COR-L47 (cell line): ENCODE data around the gene GTPBP8.
"Not testable (repeated sequence)": the region's sequence is repeated elsewhere in the genome, so short reads cannot be mapped to it uniquely, and the experiment has no call there.

Experiments
- DNase-seq: peaks from one replicate; lab custom pipeline; 2025; lab: John Stamatoyannopoulos, UW

GTPBP8 gene

DNA sequence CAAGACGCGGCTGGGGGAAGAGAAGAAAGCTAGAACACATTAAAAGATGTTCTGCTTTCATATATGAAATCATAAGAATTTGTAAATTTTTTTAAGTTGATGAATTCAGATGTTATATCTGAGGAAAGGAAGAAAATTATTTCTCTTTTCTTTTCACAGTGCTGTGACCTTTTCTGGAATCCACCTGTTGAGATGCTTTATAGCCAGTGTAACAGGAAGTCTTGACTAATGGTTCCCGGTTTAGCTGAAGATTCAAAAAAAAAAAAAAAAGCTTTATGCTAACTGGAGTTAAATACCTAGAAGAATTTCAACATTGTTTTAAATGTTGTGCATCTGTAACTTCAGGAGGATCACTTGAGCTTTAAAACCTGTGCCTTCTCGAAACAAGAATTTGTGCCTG is 9.9 kb downstream of the GTPBP8 start:
- no peak for DNase-seq

- DNase-seq, result no peak
Observed at GRCh38 chr3:113002037-113002436, 11.3 kb downstream of the GTPBP8 start.

- no peak for DNase-seq
Observed at GRCh38 chr3:113002679-113003078, 11.9 kb downstream of the GTPBP8 start.

- DNase-seq, result no peak
Observed at GRCh38 chr3:113005611-113006010, 14.8 kb downstream of the GTPBP8 start.

GRCh38 chr3:113006359-113007056 is 15.7 kb downstream of the GTPBP8 start:
- no peak for DNase-seq

DNA sequence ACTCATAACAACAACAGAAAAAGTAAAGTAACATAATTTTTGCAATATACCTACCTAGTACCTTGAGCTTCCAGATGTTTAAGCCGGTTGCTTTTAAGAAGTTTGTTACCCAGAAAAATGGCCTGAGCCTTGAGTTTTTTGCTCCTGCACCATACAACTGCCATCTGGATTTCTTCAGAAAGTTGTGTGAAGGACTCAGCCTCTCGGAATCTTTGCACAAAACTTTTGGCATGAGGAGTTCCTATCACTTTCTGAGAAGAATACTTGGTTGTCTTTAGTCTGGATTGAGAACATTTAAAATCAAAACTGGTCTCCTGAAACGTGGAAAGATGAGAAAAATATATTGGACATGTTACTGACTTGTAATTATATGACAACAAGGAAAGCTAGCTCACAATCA is 17.3 kb downstream of the GTPBP8 start:
- DNase-seq, result no peak

DNA sequence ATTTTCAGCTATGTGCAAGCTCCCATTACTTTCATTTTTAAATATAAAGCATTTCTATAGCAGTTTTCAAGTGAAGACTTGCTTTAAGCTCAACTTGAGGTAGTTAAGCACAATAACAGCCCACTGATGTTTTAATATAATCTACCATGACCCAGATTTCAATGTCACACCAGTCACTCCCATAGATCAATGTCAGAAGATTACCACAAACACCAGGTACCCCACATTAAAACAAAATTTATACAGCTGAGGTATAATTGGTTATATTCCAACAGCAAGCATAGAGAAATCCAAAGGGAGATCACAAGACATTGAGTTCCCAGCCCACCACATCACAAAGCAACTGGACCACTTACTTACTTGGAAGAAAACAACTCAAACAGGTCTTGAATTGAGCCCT is 22.8 kb downstream of the GTPBP8 start:
- DNase-seq, result no peak

GRCh38 chr3:113018536-113019181 is 27.9 kb downstream of the GTPBP8 start:
- DNase-seq, result peak; percentile 19

- peak; percentile 97 for DNase-seq
Observed at GRCh38 chr3:113019182-113020137, 28.7 kb downstream of the GTPBP8 start.

GRCh38 chr3:113021471-113021870 is 30.7 kb downstream of the GTPBP8 start:
- DNase-seq, result no peak

GRCh38 chr3:113034011-113034410 is 43.2 kb downstream of the GTPBP8 start:
- DNase-seq, result no peak

- DNase-seq, result peak; percentile 43
Observed at GRCh38 chr3:113035387-113035982, 44.7 kb downstream of the GTPBP8 start.

DNA sequence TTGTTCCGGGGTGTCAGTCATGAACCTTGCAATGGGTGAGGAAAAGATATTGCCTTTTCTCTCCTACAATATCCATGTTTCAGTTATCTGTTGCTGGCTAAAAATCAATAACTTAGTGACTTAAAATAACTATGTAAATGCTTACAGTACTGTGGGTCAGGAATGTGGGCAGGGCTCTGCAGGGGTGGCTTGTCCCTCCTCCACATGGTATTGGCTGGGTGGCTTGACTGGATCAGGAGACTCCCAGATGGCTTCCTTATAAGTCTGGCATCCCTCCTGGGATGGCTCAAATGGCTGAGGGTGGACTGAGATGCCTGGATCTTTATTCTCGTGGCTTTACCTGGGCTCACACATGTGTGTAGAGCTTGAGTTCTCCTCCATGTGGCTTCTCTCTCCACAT is 47.5 kb downstream of the GTPBP8 start:
- no peak for DNase-seq

GRCh38 chr3:113039546-113039945 is 48.8 kb downstream of the GTPBP8 start:
- no peak for DNase-seq

GRCh38 chr3:113040231-113040630 is 49.4 kb downstream of the GTPBP8 start:
- no peak for DNase-seq

GRCh38 chr3:113043686-113044085 is 52.9 kb downstream of the GTPBP8 start:
- no peak for DNase-seq

GRCh38 chr3:113046186-113046965 is 55.6 kb downstream of the GTPBP8 start:
- not testable (repeated sequence) for DNase-seq

DNA sequence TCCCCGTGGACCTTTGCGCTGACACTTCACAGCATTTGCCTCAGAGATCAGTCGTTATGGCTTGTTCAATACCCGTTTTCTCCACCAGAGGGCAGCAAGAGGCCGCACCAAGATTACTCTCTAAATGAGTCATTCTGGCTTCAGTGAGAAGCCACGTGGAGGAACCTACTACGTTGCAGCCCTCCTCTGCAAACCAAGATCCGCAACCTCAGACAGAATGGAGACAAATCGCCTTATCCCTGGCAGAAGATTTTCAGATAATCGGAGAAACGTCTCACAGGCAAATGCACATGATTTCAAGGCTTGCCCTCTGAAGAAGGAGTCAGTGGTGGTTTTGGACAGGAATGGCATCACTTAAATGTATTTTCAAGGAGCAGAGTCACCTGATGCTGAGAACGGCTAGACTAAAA is 60.5 kb downstream of the GTPBP8 start:
- DNase-seq, result peak; percentile 73
